ENCODE results near the gene CALHM3.

- no peak for TF ChIP-seq POLR2AphosphoS5 (IDR thresholded peaks at IDR 0.05; ENCODE audit: borderline replicate concordance, low read depth, low read length)
- no peak for TF ChIP-seq FOXP2 (optimal IDR thresholded peaks at IDR 0.05; ENCODE audit: control extremely low read depth, extremely low read length, insufficient read depth)
These were observed 8.3 kb upstream of the CALHM3 start for GRCh38 chr10:103487410-103487708.
